Natural killer cell (primary cell): ENCODE data around the gene CHIC2. TPM values are rescaled to one million over a fixed set of nuclear protein-coding genes. Genes with fewer than 3 reads are reported as not detected.

Experiments
- ATAC-seq, 3 donors: fragments of 150-1000 bp in 2 of 3; fragments of 200-7000 bp in 1 of 3; cut with Tn5 transposase; 1 replicate in 1 of 3; 2 replicates in 2 of 3; pipeline ENCODE4 v1.10.0; 2021; ENCODE audit warnings: mild to moderate bottlenecking in 2 of 3, moderate library complexity in 2 of 3
- DNase-seq, 2 donors: peaks; one replicate each; pipeline versions ENCODE4 v3.0.0 to v3.0.0-alpha.2; 2013 to 2021; ENCODE audit warnings: mixed read lengths in 1 of 2
- H3K27ac ChIP-seq: one replicate; pipeline ENCODE4 v1.5.1; 2013; ENCODE audit warnings: mild to moderate bottlenecking, low read length
- H3K27me3 ChIP-seq: one replicate; pipeline ENCODE4 v1.6.1; 2013; ENCODE audit warnings: low read length; ENCODE audit not compliant: control insufficient read depth, insufficient read depth
- H3K36me3 ChIP-seq: one replicate; pipeline ENCODE4 v1.6.1; 2013; ENCODE audit warnings: low read length; ENCODE audit not compliant: control insufficient read depth, insufficient read depth
- H3K4me1 ChIP-seq: one replicate; pipeline ENCODE4 v1.6.1; 2013; ENCODE audit warnings: low read length; ENCODE audit not compliant: control insufficient read depth, insufficient read depth
- H3K4me3 ChIP-seq: one replicate; pipeline ENCODE4 v1.5.1; 2013; ENCODE audit warnings: low read length
- H3K9me3 ChIP-seq: one replicate; pipeline ENCODE4 v1.6.1; 2013; ENCODE audit warnings: low read length; ENCODE audit not compliant: control insufficient read depth, insufficient read depth
- H3K27ac Mint-ChIP-seq, 2 donors: one replicate each; pipeline ENCODE4 v1.8.0; 2022; ENCODE audit warnings: mild to moderate bottlenecking in 2 of 2, mixed read lengths in 2 of 2, moderate library complexity in 1 of 2
- H3K27me3 Mint-ChIP-seq, 2 donors: one replicate each; pipeline ENCODE4 v1.8.0; 2022; ENCODE audit warnings: low read depth in 2 of 2, mixed read lengths in 2 of 2
- H3K36me3 Mint-ChIP-seq: one replicate; pipeline ENCODE4 v1.8.0; 2022; ENCODE audit warnings: mixed read lengths
- H3K4me1 Mint-ChIP-seq, 2 donors: one replicate each; pipeline ENCODE4 v1.8.0; 2022; ENCODE audit warnings: mixed read lengths in 2 of 2
- H3K4me3 Mint-ChIP-seq: one replicate; pipeline ENCODE4 v1.8.0; 2022; ENCODE audit warnings: mild to moderate bottlenecking, moderate library complexity, mixed read lengths
- H3K9me3 Mint-ChIP-seq, 2 donors: one replicate each; pipeline ENCODE4 v1.8.0; 2022; ENCODE audit warnings: mixed read lengths in 2 of 2
- CTCF ChIP-seq: fragments of 200-600 bp; IDR thresholded peaks from one replicate; pipeline ENCODE4 v1.8.0; 2022; ENCODE audit warnings: antibody characterized with exemption
- WGBS: methylation state at CpG from one replicate; pipeline ENCODE4 v1.1.7; 2013; ENCODE audit warnings: missing lambda C conversion rate; ENCODE audit not compliant: insufficient coverage; 5-methylcytosine and 5-hydroxymethylcytosine counted together
- intact Hi-C: fragments of 100-400 bp; cut with micrococcal nuclease; formaldehyde crosslinking; loops from one replicate; pipeline ENCODE4 v1.14.2; 2022
- total RNA-seq, 4 donors: library from RNA; stranded (reverse); fragments of 120-200 nt in 1 of 4; gene quantifications; one replicate each; pipeline versions ENCODE4 v1.2.3 to v1.2.4, GENCODE V29; 2013 to 2022

CHIC2 gene
- total RNA-seq, 3 donors from 2014 or later (not counting 1 experiment from before 2014, with no cell fraction given) = 62.0 to 85.0 (median 79.7) TPM

GRCh38 chr4:53962516-53963225, 101.7 kb downstream of the CHIC2 start:
- no CpG with 5 or more reads among the region's 4 CpGs for WGBS
- Histone ChIP-seq H3K4me3 (no peak overlapping the region), H3K9me3 (no peaks in the 10 kb centered on the region), H3K27ac (no peak overlapping the region), H3K27me3 (no peaks in the 10 kb centered on the region), H3K36me3 (no peaks in the 10 kb centered on the region), H3K4me1 (no peaks in the 10 kb centered on the region)
- intact Hi-C loops = no loop called here
- Mint-ChIP-seq H3K9me3 (no peaks in the 10 kb centered on the region), H3K27me3 (no peaks in the 10 kb centered on the region), H3K4me1 (no peaks in the 10 kb centered on the region), H3K27ac (no peak overlapping the region), H3K4me3 (no peak overlapping the region), H3K36me3 (no peaks in the 10 kb centered on the region)
- TF ChIP-seq CTCF = no peak
- DNase-seq (no peak), ATAC-seq (no peak)

- H3K4me3 Mint-ChIP-seq = no peak overlapping the region
- intact Hi-C loops = no loop called here
Observed at GRCh38 chr4:53961351-53961750, 103.1 kb downstream of the CHIC2 start.

DNA sequence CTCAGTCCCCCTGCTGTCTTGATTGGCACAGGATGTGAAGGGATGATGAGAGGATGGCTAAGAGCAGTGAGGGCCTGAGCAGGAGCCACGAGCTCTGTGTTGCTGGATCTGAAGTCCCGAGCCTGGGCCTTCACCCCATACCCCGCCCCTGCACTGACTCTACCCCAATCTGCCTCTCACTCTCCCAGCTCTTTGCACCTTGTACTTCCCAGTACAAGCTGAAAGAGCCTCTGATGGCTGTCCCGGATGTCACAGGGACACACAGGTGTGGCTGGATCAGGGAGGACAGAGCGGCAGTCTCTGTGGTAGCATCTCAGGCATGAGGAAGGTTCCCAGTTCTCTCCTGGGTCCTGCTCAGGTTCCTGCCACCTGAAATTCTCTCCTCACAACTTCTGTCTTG, 103.6 kb downstream of the CHIC2 start:
- Mint-ChIP-seq H3K36me3 (no peaks in the 10 kb centered on the region), H3K27me3 (no peaks in the 10 kb centered on the region), H3K27ac (no peak overlapping the region), H3K4me1 (no peaks in the 10 kb centered on the region), H3K4me3 (no peak overlapping the region), H3K9me3 (no peaks in the 10 kb centered on the region)
- Histone ChIP-seq H3K4me1 (no peaks in the 10 kb centered on the region), H3K36me3 (no peaks in the 10 kb centered on the region), H3K27ac (no peak overlapping the region), H3K9me3 (no peaks in the 10 kb centered on the region), H3K27me3 (no peaks in the 10 kb centered on the region), H3K4me3 (no peak overlapping the region)
- no peak for ATAC-seq
- TF ChIP-seq CTCF = no peak
- DNase-seq = no peak
- 87% methylated on average over 5 of the region's 5 CpGs for WGBS
- intact Hi-C loops = no loop called here

More at GRCh38 chr4:53961351-53961750, 103.1 kb downstream of the CHIC2 start:
- no peak overlapping the region for H3K27ac ChIP-seq
- no peaks in the 10 kb centered on the region for H3K4me1 Mint-ChIP-seq
- H3K27ac Mint-ChIP-seq = no peak overlapping the region
- ATAC-seq (no peak), DNase-seq (no peak)
- no peaks in the 10 kb centered on the region for H3K27me3 ChIP-seq
- no peak overlapping the region for H3K4me3 ChIP-seq
- H3K36me3 ChIP-seq = no peaks in the 10 kb centered on the region
- no peaks in the 10 kb centered on the region for H3K9me3 Mint-ChIP-seq
- no peaks in the 10 kb centered on the region for H3K9me3 ChIP-seq
- WGBS = no CpG with 5 or more reads among the region's 1 CpG
- H3K4me1 ChIP-seq = no peaks in the 10 kb centered on the region
- no peak for TF ChIP-seq CTCF
- no peaks in the 10 kb centered on the region for H3K27me3 Mint-ChIP-seq
- H3K36me3 Mint-ChIP-seq = no peaks in the 10 kb centered on the region

Other genes with a start within 250 kb of the CHIC2 start
- not detected for gene GSX2, start 35.6 kb upstream of the CHIC2 start, total RNA-seq
- gene PDGFRA, start 164.7 kb upstream of the CHIC2 start, total RNA-seq = under 1 TPM in 1 of 3 donors, not detected in 2; 0.05 TPM